D721Med (cell line): Measurements from ENCODE around the gene EPHA1.

Source experiments
- DNase-seq: peaks from one replicate; pipeline ENCODE4 v3.0.0; 2011; ENCODE audit warnings: low spot score; ENCODE audit not compliant: insufficient read length
- FAIRE-seq: peaks from 2 replicates; lab custom pipeline; 2011; peaks lifted over from hg19 to GRCh38; lab: Jason Lieb, UNC
- CTCF ChIP-seq: IDR thresholded peaks from 2 replicates; pipeline ENCODE4 v1.5.1; 2012; ENCODE audit warnings: mild to moderate bottlenecking, control low read depth; ENCODE audit not compliant: insufficient read depth; ENCODE audit errors: missing control alignments

The EPHA1 gene

DNA sequence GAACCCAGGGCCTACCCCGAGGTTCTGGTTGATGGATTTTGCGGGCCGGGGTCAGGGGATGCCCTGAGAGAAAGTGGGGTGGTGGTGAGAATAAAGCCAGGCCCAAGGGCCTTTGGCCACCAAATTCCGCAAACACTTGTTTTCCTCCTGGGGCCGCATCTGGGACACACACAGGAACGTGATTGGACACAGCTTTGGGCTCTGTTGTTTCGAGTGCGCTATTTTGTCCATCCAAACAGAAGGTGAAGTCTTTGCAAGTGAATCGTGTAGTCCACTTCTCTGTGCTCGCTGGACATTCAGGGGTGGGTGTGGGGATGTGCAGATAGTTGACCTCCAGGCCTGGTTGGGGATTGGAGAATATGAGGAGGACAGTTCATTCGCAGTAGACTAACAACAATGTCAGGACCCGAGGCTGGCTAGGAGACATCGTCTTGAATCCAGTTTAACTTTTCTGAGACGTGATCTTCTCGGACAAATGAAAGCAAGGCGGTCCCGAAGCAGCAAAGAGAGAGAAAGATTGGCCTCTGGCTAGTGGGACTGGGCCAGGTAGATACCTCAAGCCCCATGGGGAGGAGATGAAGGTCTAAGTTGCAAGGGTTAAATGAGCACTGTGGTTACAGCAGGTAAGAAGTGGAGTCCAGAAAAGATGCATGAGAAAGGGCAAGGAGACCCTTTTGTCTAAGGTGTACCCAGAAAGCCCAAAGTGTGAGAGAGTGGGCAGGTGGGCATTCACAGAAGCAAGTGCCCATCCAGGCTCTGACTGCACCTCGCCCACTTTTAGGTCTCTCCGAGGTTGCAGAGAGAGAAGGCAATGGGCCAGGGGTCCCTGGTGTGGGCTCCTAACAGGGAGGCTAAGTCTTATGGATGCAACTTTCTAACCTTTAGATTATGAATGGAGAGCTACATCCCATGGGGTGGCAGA lies 45.4 kb downstream of the EPHA1 start:
- TF ChIP-seq CTCF, result no peak
- no peak for DNase-seq
- FAIRE-seq, result no peak

DNA sequence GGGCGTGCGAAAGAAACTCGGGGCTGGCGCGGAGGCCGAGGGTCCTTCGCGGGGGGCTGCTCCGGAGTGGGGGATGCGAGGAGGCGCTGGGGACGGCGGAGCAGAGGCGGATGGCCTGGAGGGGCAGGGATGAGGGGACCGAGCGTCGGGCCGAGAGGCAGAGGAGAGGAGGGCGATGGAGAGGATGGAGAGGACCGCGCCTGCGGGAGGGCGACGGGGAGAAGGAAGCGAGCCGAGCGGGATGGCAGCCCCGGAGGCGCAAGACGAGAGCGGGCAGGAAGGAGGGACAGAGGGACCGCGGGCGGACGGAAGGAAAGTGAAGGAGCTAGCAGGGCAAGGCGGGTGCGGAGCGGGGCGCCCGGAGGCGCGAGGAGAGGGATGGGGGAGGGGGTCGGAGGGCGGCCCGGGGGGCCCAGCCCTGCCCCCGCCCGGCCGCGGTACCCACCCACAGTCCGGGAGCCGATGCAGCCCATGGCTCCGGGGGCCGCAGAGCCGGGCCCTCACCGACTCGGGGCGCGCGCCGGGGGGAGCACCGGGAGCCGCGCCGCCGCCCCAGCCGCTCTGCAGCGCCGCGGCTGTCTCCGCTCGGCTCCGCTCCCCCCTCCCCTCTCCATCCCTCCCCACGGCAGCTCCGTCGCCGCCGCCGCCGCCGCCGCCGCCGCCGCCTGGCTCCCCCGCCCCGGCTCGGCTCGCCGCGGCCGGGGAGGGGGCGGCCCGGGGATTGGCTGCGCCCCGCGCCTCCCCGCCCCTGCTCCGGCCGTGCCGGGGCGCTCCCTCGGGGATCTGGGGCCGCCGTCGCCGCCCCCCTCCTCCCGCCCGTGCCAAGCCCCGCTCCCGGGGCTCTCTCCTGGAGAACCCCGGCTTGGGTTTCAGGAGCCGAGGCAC lies 46.3 kb downstream of the EPHA1 start, which contains the start of gene FAM131B:
Gene FAM131B (minus strand): TSS at position 583 of the 885 bp plus-strand sequence. CDS start 110 bp downstream, at position 473.
- no peak for TF ChIP-seq CTCF
- FAIRE-seq (no peak), DNase-seq (no peak)

GRCh38 chr7:143361552-143362130 lies 47.0 kb downstream of the EPHA1 start:
- DNase-seq (no peak), FAIRE-seq (no peak)
- TF ChIP-seq CTCF, result no peak

- no peak for DNase-seq
- no peak for FAIRE-seq
- TF ChIP-seq CTCF, result no peak
Observed at GRCh38 chr7:143360788-143361551, 47.7 kb downstream of the EPHA1 start.

DNA sequence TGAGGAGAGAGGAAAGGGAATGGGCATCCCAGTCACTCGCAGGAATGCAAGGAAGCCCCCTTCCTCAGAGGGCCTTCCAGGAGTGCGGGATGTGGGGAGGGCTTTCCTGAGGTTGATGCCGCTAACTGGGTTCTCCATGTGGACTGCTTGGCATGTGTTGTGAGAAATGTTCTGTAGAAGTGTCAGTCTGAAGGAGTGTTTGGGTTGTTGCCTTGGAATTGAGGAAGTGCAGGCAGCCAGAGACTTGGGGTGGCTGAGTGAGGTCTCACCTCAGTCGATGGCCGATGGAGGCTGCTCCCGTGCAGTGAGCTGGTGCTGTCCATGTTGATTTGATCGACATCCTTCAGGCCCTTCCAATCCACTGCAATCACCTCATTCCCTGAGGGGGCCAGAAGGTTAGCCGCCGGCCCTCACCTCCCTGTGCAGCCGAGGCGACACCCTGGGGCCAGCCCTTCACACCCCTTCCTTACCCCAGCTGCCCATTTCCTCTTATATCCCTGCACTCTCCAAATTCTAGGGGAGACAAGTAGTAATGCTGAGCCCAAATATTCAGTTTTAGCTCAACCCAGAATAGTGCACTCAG lies 48.8 kb downstream of the EPHA1 start:
- no peak for TF ChIP-seq CTCF
- DNase-seq (no peak), FAIRE-seq (no peak)

DNA sequence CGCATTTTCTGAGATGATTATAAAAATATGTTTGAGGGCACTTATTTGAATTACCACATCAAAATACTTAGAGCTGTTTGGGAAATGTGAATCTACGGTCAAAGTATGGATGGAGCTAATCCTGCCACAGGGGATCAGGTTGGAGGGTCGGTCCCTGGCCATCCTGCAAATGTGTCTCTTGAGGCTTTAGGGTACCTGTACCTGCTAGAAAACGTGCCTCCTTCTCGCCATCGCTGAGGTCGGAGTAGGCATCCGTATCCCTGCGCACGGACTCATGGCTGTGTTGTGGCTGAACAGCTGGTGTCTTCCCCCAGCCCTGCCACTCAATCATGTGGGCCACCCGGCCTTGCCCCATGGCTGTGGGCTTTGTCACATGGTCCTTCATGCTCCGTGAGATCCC lies 50.0 kb downstream of the EPHA1 start:
- FAIRE-seq (no peak), DNase-seq (no peak)
- TF ChIP-seq CTCF, result no peak
